ENCODE measurements around the gene TOB1.

The TOB1 gene

GRCh38 chr17:50908140-50908859 lies 42.1 kb upstream of the TOB1 start:
- no peak overlapping the region for H3K27ac ChIP-seq
- H3K9ac ChIP-seq (ENCODE audit: insufficient read length) = no peak overlapping the region
- TF ChIP-seq EZH2 (IDR thresholded peaks at IDR 0.05) (no peak), POLR2AphosphoS5 (IDR thresholded peaks at IDR 0.05; ENCODE audit: borderline replicate concordance, low read depth, low read length) (no peak), FOXP2 (optimal IDR thresholded peaks at IDR 0.05; ENCODE audit: control extremely low read depth, extremely low read length, insufficient read depth) (no peak)

GRCh38 chr17:50906443-50906842 lies 40.3 kb upstream of the TOB1 start:
- Histone ChIP-seq H3K27ac (no peak overlapping the region), H3K9me3 (ENCODE audit: low read depth, low read length) (no peaks in the 10 kb centered on the region), H3K9ac (ENCODE audit: insufficient read length) (no peak overlapping the region), H3K36me3 (ENCODE audit: insufficient read depth, low read length) (no peaks in the 10 kb centered on the region), H3K4me3 (no peak overlapping the region)
- DNase-seq (ENCODE audit: low read depth, low spot score) = no peak
- TF ChIP-seq FOXP2 (optimal IDR thresholded peaks at IDR 0.05; ENCODE audit: control extremely low read depth, extremely low read length, insufficient read depth) = no peak
- no peak for TF ChIP-seq EZH2 (IDR thresholded peaks at IDR 0.05)
- TF ChIP-seq POLR2AphosphoS5 (IDR thresholded peaks at IDR 0.05; ENCODE audit: borderline replicate concordance, low read depth, low read length) = no peak

More at GRCh38 chr17:50908140-50908859, 42.1 kb upstream of the TOB1 start:
- Histone ChIP-seq H3K9me3 (ENCODE audit: low read depth, low read length) (no peaks in the 10 kb centered on the region), H3K4me3 (no peak overlapping the region), H3K36me3 (ENCODE audit: insufficient read depth, low read length) (no peaks in the 10 kb centered on the region)
- no peak for DNase-seq (ENCODE audit: low read depth, low spot score)

- TF ChIP-seq EZH2 (IDR thresholded peaks at IDR 0.05) (no peak), FOXP2 (optimal IDR thresholded peaks at IDR 0.05; ENCODE audit: control extremely low read depth, extremely low read length, insufficient read depth) (no peak), POLR2AphosphoS5 (IDR thresholded peaks at IDR 0.05; ENCODE audit: borderline replicate concordance, low read depth, low read length) (no peak)
- H3K9me3 ChIP-seq (ENCODE audit: low read depth, low read length) = no peaks in the 10 kb centered on the region
- no peak overlapping the region for H3K4me3 ChIP-seq
- no peak for DNase-seq (ENCODE audit: low read depth, low spot score)
- H3K36me3 ChIP-seq (ENCODE audit: insufficient read depth, low read length) = no peaks in the 10 kb centered on the region
- no peak overlapping the region for H3K27ac ChIP-seq
- no peak overlapping the region for H3K9ac ChIP-seq (ENCODE audit: insufficient read length)
These were observed 39.3 kb upstream of the TOB1 start for GRCh38 chr17:50905460-50905803.

- DNase-seq (ENCODE audit: low read depth, low spot score) = no peak
- Histone ChIP-seq H3K27ac (peak overlapping the region; percentile 57), H3K4me3 (no peak overlapping the region), H3K9ac (ENCODE audit: insufficient read length) (peak overlapping the region; percentile 43), H3K9me3 (ENCODE audit: low read depth, low read length) (no peaks in the 10 kb centered on the region), H3K36me3 (ENCODE audit: insufficient read depth, low read length) (no peaks in the 10 kb centered on the region)
- TF ChIP-seq POLR2AphosphoS5 (IDR thresholded peaks at IDR 0.05; ENCODE audit: borderline replicate concordance, low read depth, low read length) = no peak
- no peak for TF ChIP-seq EZH2 (IDR thresholded peaks at IDR 0.05)
These were observed 38.6 kb upstream of the TOB1 start for GRCh38 chr17:50904518-50905459.

- TF ChIP-seq POLR2AphosphoS5 (IDR thresholded peaks at IDR 0.05; ENCODE audit: borderline replicate concordance, low read depth, low read length) (no peak), FOXP2 (optimal IDR thresholded peaks at IDR 0.05; ENCODE audit: control extremely low read depth, extremely low read length, insufficient read depth) (no peak), EZH2 (IDR thresholded peaks at IDR 0.05) (no peak)
- no peaks in the 10 kb centered on the region for H3K36me3 ChIP-seq (ENCODE audit: insufficient read depth, low read length)
- H3K9ac ChIP-seq (ENCODE audit: insufficient read length) = peak overlapping the region; percentile 2
- no peak overlapping the region for H3K4me3 ChIP-seq
- DNase-seq (ENCODE audit: low read depth, low spot score) = no peak
- peak overlapping the region; percentile 57 for H3K27ac ChIP-seq
- no peaks in the 10 kb centered on the region for H3K9me3 ChIP-seq (ENCODE audit: low read depth, low read length)
These were observed 37.7 kb upstream of the TOB1 start for GRCh38 chr17:50903604-50904517.

- no peak overlapping the region for H3K4me3 ChIP-seq
- no peak overlapping the region for H3K9ac ChIP-seq (ENCODE audit: insufficient read length)
- H3K36me3 ChIP-seq (ENCODE audit: insufficient read depth, low read length) = no peaks in the 10 kb centered on the region
- no peak overlapping the region for H3K27ac ChIP-seq
- no peak for DNase-seq (ENCODE audit: low read depth, low spot score)
- no peak for TF ChIP-seq EZH2 (IDR thresholded peaks at IDR 0.05)
- TF ChIP-seq FOXP2 (optimal IDR thresholded peaks at IDR 0.05; ENCODE audit: control extremely low read depth, extremely low read length, insufficient read depth) = no peak
- no peak for TF ChIP-seq POLR2AphosphoS5 (IDR thresholded peaks at IDR 0.05; ENCODE audit: borderline replicate concordance, low read depth, low read length)
- H3K9me3 ChIP-seq (ENCODE audit: low read depth, low read length) = no peaks in the 10 kb centered on the region
These were observed 36.5 kb upstream of the TOB1 start for GRCh38 chr17:50902372-50903353.

GRCh38 chr17:50900383-50900892 lies 34.3 kb upstream of the TOB1 start:
- H3K9ac ChIP-seq (ENCODE audit: insufficient read length) = no peak overlapping the region
- TF ChIP-seq POLR2AphosphoS5 (IDR thresholded peaks at IDR 0.05; ENCODE audit: borderline replicate concordance, low read depth, low read length) (no peak), FOXP2 (optimal IDR thresholded peaks at IDR 0.05; ENCODE audit: control extremely low read depth, extremely low read length, insufficient read depth) (no peak), EZH2 (IDR thresholded peaks at IDR 0.05) (no peak)
- no peak for DNase-seq (ENCODE audit: low read depth, low spot score)
- H3K4me3 ChIP-seq = no peak overlapping the region
- H3K36me3 ChIP-seq (ENCODE audit: insufficient read depth, low read length) = no peaks in the 10 kb centered on the region
- H3K9me3 ChIP-seq (ENCODE audit: low read depth, low read length) = no peaks in the 10 kb centered on the region
- H3K27ac ChIP-seq = no peak overlapping the region

Measured in SK-N-MC (cell line).